ENCODE results near the gene MANSC1.

DNA sequence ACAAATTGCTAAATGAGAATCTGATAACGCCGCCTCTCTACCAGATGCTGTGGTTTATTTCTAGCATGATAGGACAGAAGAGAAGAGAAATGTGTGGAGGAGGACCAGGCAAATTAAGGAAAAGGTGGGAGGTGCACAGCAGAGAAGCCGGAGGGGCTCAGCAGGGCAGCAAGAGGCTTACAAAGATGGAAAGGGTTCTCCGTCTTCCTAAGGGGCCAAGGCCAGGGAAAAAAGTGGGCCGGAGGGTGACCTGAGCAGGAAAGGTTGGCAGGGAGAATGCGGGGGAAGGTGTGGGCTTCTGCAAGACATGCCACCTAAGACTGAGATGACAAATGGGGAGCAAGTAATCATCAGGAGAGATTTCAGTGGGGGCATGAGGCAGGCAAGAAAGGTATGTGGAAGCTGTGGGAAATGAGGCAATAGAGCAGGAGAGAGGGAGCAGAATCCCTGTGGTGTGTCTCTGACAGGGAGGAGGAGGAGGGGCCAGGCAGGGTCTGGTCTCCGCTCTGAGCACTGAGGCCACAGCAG is 18.7 kb downstream of the MANSC1 start:
- TF ChIP-seq POLR2A (IDR thresholded peaks at IDR 0.05; ENCODE audit: low read length) = no peak
- TF ChIP-seq GATA1 (IDR thresholded peaks at IDR 0.05; ENCODE audit: low read depth, low read length) = no peak

Measured in erythroblast (primary cell).